Panc1 (cell line): ENCODE results near the gene MMRN2.
A peak's percentile ranks its signal among the peaks of the same experiment; 100 is the strongest.

Source experiments
- CTCF ChIP-seq: fragments of 450-650 bp; IDR thresholded peaks from 2 replicates; pipeline ENCODE4 v1.5.1; 2017; ENCODE audit warnings: mild to moderate bottlenecking
- REST ChIP-seq, 2 experiments: IDR thresholded peaks; 2 replicates each; pipeline ENCODE4 v1.6.1; 2011 to 2012; ENCODE audit warnings: low read depth in 2 of 2, control low read depth in 1 of 2, low read length in 1 of 2, mild to moderate bottlenecking in 1 of 2, moderate library complexity in 1 of 2; ENCODE audit not compliant: insufficient read depth in 1 of 2

DNA sequence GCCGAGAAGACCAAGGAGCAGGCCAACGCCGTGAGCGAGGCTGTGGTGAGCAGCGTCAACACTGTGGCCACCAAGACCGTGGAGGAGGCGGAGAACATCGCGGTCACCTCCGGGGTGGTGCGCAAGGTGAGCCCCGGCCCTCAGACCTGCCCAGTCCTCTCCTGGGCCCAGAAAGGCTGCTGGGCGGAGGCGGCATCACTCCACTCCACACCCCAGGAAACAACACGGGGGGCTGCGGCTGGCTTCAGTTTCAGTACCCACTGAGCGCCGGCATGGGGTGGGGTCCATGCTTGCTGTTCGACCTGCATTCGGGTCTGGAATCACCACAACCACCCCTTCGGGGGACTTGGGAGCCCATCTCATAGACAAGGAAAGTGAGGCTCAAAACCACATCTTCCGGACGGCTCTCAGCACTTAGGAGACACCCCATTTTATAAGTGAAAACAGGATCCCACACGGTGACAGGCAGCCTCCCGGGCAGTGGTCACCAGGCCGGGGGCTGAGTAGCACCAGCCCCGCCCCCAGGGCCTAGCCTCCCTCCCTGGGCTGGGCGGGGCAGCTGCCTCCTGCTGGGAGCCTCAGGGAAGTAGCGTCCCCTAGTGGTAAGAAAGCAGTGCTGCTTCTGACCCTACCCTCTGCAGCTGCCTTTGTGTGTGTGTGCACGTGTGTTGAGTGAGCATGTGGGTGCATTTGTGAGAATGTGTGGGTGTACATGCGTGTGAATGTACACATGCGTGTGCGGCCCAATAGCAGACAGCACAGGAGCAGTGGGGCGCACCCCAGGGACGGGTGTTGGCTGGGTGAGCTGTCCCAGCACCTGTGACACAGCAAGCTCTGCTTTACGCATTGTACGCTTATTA is 2.8 kb upstream of the MMRN2 start:
- TF ChIP-seq CTCF (peak; percentile 100), REST (IDR thresholded peaks at IDR 0.05; ENCODE audit: insufficient read depth in 1 of 2, low read depth in 2 of 2, low read length in 1 of 2) (0 out of 4 replicates have a peak, but pooled peaks of 1 of the 2 experiments have one; percentile 31)
